ENCODE data around the gene CHAC1.

- no peak for TF ChIP-seq CTCF (IDR thresholded peaks at IDR 0.05; ENCODE audit: insufficient read depth, low read length, poor library complexity, severe bottlenecking)
- TF ChIP-seq EZH2phosphoT487 (conservative IDR thresholded peaks at IDR 0.05; ENCODE audit: low read length), result no peak
Measured at GRCh38 chr15:40926659-40927494, 26.4 kb upstream of the CHAC1 start.
